Measurements from ENCODE around the gene TMEM89. TPM values are rescaled to one million over a fixed set of nuclear protein-coding genes. Genes with fewer than 3 reads are reported as not detected.

The TMEM89 gene
- total and polyA plus RNA-seq, 2 donors: 0.23 TPM; not detected in 1

DNA sequence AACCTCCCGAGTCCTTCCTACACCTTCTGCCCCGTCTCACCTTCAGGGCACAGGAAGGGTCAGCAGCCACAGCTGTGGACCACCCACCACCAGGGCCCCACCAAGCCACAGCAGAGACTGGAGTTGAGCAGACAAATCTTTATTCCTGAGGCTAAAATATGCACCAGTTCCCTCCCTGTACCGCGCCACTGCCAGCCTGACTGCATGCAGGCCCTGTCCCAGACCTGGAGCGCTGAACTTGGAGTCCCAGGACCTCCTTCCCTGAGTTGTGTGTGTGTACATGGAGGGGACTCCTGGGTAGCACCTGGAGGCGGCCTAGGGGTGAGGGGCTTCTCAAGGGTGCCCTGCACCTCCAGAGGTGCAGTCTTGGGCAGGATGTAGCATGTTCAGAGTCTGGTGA, 4.0 kb upstream of the TMEM89 start:
- Histone ChIP-seq H3K9me3 (ENCODE audit: control insufficient read depth in 2 of 2, insufficient read depth in 1 of 2, low read length in 1 of 2) (no peaks in the 10 kb centered on the region), H3K4me1 (ENCODE audit: control insufficient read depth in 2 of 2, insufficient read depth in 2 of 2, low read length in 2 of 2) (peaks cover 6 to 13% of the 10 kb centered on the region in 2 donors), H3K27me3 (ENCODE audit: control insufficient read depth in 2 of 2, insufficient read depth in 1 of 2, low read length in 1 of 2) (no peaks in the 10 kb centered on the region), H3K36me3 (ENCODE audit: control insufficient read depth in 2 of 2, insufficient read depth in 2 of 2, low read length in 1 of 2) (peaks cover 12 to 32% of the 10 kb centered on the region in 2 donors), H3K4me3 (ENCODE audit: low read length in 2 of 2) (no peak overlapping the region), H3K27ac (ENCODE audit: low read depth in 1 of 2, low read length in 1 of 2) (no peak overlapping the region)
- 97% methylated on average over 6 of the region's 6 CpGs for WGBS
- DNase-seq (ENCODE audit: low read depth in 6 of 9, low spot score in 9 of 9): no peak

DNA sequence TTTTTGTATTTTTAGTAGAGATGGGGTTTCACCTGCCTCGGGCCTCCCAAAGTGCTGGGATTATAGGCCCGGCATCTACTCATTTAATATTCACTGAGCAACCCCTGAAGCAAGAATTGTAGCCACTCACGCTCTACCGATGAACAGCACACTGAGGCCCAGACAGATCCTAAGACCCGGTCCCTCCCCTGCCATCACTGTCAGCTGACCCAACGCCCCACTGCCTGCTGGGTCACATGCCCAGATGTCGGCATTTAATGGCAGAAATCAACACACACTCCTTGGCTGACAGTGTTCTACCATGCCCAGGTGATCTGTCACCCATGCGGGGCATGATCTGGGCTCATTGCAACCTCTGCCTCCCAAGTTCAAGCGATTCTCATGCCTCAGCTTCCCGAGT, 3.2 kb upstream of the TMEM89 start:
- Histone ChIP-seq H3K4me3 (ENCODE audit: low read length in 2 of 2) (no peak overlapping the region), H3K9me3 (ENCODE audit: control insufficient read depth in 2 of 2, insufficient read depth in 1 of 2, low read length in 1 of 2) (no peaks in the 10 kb centered on the region), H3K36me3 (ENCODE audit: control insufficient read depth in 2 of 2, insufficient read depth in 2 of 2, low read length in 1 of 2) (peaks cover 12 to 25% of the 10 kb centered on the region in 2 donors), H3K4me1 (ENCODE audit: control insufficient read depth in 2 of 2, insufficient read depth in 2 of 2, low read length in 2 of 2) (peaks cover 6 to 13% of the 10 kb centered on the region in 2 donors), H3K27me3 (ENCODE audit: control insufficient read depth in 2 of 2, insufficient read depth in 1 of 2, low read length in 1 of 2) (no peaks in the 10 kb centered on the region), H3K27ac (ENCODE audit: low read depth in 1 of 2, low read length in 1 of 2) (no peak overlapping the region)
- no peak for DNase-seq (ENCODE audit: low read depth in 6 of 9, low spot score in 9 of 9)
- WGBS: 97% methylated on average over 10 of the region's 10 CpGs

DNA sequence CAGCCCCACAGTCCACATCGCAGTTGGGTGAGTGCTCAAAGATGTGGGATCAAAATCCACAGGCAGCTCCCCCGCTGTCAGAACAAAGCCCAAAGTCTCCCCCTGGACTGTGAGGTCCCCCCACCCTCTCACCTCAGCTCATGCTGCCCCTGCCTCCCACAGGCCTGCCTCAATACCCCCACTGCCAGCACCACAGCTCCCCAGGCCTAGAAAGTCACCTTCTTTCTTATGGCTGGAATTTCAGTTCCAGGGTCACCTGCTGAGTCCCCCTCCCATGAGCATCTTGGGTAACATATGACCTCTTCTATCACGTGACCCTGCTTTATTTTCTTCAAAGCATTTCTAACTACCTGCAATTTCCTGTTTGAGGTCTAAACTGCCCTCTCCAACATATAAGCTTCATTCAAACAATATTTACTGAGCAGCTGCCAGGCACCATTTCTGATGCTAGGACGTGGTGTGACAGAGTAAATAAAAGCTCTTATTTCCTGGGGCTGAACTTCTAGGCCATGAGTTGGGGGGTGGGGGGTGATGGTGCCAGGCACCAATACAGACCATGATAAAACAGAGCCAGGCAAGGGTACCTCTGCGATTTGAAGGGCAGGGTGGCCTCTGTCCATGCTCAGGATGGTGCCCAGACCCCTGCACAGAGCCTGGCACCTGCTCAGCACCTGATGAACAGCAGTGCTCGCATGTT, 2.4 kb upstream of the TMEM89 start:
- 71% methylated on average over 6 of the region's 6 CpGs for WGBS

DNA sequence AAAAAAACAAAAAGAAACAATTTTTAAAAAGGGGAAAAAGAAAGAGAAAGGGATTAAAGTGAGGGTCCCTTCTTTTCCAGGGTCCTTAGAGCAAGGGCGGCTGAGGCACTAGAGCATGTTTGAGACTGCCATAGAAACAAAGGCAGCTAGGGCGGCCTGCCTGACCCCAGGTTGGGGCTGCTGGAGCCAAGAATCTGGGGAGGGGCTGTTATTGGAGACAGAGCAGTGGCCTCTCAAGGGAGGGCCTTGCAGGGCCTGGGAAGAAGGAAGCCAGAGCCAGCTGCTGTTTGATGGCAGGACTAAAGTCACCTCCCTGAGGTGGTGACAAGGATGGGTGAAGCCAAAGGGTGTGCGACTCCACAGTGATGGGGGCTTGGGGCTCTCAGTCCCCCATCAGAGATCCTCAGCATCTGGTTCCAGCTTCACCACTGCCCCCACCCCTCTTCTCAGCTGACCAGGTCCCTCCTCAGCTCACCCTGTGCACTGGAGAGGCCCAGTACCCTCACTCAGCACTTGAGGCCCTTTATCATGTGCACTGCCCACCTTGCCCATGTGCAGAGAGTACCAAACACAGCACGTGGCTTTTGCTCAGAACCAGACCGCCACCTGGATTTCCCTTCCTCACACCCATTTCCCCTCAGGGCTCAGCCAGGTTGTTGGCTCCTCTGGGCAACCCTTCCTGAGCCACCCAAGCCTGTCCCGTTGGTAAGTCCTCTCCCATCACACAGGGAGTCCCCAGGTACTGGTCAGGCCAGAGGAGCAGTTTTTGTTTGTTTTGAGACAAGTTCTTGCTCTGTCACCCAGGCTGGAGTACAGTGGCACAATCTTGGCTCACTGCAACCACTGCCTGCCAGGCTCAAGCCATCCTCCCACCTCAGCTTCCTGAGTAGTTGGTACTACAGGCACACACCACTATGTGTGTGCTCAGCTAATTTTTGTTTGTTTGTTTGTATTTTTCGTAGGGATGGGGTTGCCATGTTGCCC, 1.7 kb downstream of the TMEM89 start:
- no peak for DNase-seq (ENCODE audit: low read depth in 6 of 9, low spot score in 9 of 9)
- Histone ChIP-seq H3K4me3 (ENCODE audit: low read length in 2 of 2) (no peak overlapping the region), H3K9me3 (ENCODE audit: control insufficient read depth in 2 of 2, insufficient read depth in 1 of 2, low read length in 1 of 2) (peaks cover 1 to 23% of the 10 kb centered on the region in 2 donors), H3K4me1 (ENCODE audit: control insufficient read depth in 2 of 2, insufficient read depth in 2 of 2, low read length in 2 of 2) (peaks cover 6 to 11% of the 10 kb centered on the region in 2 donors), H3K27me3 (ENCODE audit: control insufficient read depth in 2 of 2, insufficient read depth in 1 of 2, low read length in 1 of 2) (no peaks in the 10 kb centered on the region), H3K36me3 (ENCODE audit: control insufficient read depth in 2 of 2, insufficient read depth in 2 of 2, low read length in 1 of 2) (no peaks in the 10 kb centered on the region), H3K27ac (ENCODE audit: low read depth in 1 of 2, low read length in 1 of 2) (no peak overlapping the region)
- WGBS: 93% methylated on average over 7 of the region's 7 CpGs

More for the DNA sequence above, 2.4 kb upstream of the TMEM89 start:
- Histone ChIP-seq H3K4me3 (ENCODE audit: low read length in 2 of 2) (no peak overlapping the region), H3K4me1 (ENCODE audit: control insufficient read depth in 2 of 2, insufficient read depth in 2 of 2, low read length in 2 of 2) (peaks cover 6 to 13% of the 10 kb centered on the region in 2 donors), H3K27ac (ENCODE audit: low read depth in 1 of 2, low read length in 1 of 2) (peak overlapping the region in 1 of 2 donors; percentile 60), H3K9me3 (ENCODE audit: control insufficient read depth in 2 of 2, insufficient read depth in 1 of 2, low read length in 1 of 2) (no peaks in the 10 kb centered on the region), H3K27me3 (ENCODE audit: control insufficient read depth in 2 of 2, insufficient read depth in 1 of 2, low read length in 1 of 2) (no peaks in the 10 kb centered on the region), H3K36me3 (ENCODE audit: control insufficient read depth in 2 of 2, insufficient read depth in 2 of 2, low read length in 1 of 2) (peaks cover 12 to 24% of the 10 kb centered on the region in 2 donors)
- DNase-seq (ENCODE audit: low read depth in 6 of 9, low spot score in 9 of 9): peak in 1 of 9 donors; percentile 44

DNA sequence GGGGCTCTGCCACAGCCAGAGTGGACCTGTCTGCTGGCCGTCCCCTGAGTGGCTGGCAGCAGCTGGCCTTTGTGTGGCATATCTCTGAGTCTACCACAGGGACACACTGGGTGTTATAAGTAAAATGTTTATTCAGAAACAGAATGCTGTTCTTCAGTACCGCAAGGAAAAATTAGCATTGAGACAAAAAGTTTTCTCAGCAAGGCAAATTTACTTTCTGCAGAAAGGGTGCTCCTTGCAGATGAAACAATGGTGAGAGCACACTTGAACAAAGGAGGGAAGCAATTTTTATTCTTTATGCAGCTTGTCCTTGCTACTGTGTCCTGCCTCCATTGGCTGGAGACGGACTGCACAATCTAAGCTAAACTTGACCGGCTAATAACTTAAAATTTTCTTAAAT, 4.0 kb downstream of the TMEM89 start:
- WGBS: 97% methylated on average over 4 of the region's 4 CpGs
- Histone ChIP-seq H3K27me3 (ENCODE audit: control insufficient read depth in 2 of 2, insufficient read depth in 1 of 2, low read length in 1 of 2) (no peaks in the 10 kb centered on the region), H3K4me1 (ENCODE audit: control insufficient read depth in 2 of 2, insufficient read depth in 2 of 2, low read length in 2 of 2) (no peaks in the 10 kb centered on the region), H3K4me3 (ENCODE audit: low read length in 2 of 2) (no peak overlapping the region), H3K27ac (ENCODE audit: low read depth in 1 of 2, low read length in 1 of 2) (no peak overlapping the region), H3K36me3 (ENCODE audit: control insufficient read depth in 2 of 2, insufficient read depth in 2 of 2, low read length in 1 of 2) (no peaks in the 10 kb centered on the region), H3K9me3 (ENCODE audit: control insufficient read depth in 2 of 2, insufficient read depth in 1 of 2, low read length in 1 of 2) (peaks cover 1 to 23% of the 10 kb centered on the region in 2 donors)
- DNase-seq (ENCODE audit: low read depth in 6 of 9, low spot score in 9 of 9): no peak

DNA sequence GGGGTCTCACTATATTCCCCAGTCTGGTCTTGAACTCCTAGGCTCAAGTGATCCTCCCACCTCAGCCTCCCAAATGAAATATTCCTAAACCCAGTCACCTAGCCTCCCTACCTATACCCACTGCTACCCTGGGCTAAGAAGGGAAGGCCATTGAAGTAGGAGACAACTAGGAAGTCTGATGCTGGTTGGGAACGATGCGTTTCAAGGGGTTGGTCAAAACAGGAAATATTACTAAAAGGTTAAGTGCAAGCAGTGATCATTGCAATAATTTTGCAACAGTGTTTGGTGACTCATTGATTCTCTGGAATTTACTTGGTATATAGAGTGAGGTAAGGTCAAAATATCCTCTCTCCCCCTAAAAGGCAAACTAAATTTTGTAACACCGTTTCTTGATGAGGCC, 7.5 kb downstream of the TMEM89 start:
- H3K27ac ChIP-seq (ENCODE audit: low read depth in 1 of 2, low read length in 1 of 2): no peak overlapping the region
- peaks cover 1 to 27% of the 10 kb centered on the region in 2 donors for H3K9me3 ChIP-seq (ENCODE audit: control insufficient read depth in 2 of 2, insufficient read depth in 1 of 2, low read length in 1 of 2)
- no peaks in the 10 kb centered on the region for H3K36me3 ChIP-seq (ENCODE audit: control insufficient read depth in 2 of 2, insufficient read depth in 2 of 2, low read length in 1 of 2)
- no peak overlapping the region for H3K4me3 ChIP-seq (ENCODE audit: low read length in 2 of 2)
- DNase-seq (ENCODE audit: low read depth in 6 of 9, low spot score in 9 of 9): no peak
- H3K27me3 ChIP-seq (ENCODE audit: control insufficient read depth in 2 of 2, insufficient read depth in 1 of 2, low read length in 1 of 2): no peaks in the 10 kb centered on the region
- peaks cover 0 to 5% of the 10 kb centered on the region in 2 donors for H3K4me1 ChIP-seq (ENCODE audit: control insufficient read depth in 2 of 2, insufficient read depth in 2 of 2, low read length in 2 of 2)
- WGBS: 76% methylated on average over 3 of the region's 3 CpGs

DNA sequence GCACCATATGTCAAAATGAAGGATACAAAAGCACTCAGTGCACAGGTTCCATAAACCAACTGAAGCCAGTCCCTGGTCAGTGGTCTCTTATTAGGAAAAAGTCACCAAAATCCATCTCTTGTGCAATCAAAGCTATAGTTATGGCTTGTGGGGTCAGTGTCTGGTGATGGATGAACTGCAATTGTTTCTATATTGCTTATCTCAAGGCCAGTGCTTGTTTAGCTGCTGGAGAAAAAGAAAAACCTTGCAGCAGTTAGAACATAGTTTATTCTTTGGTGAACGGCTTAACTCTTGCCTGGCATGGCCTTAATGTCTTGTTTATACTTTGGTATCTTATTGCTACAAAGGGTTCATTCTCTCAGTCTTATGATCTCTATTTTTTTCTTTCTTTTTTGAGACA, 9.3 kb downstream of the TMEM89 start:
- Histone ChIP-seq H3K4me3 (ENCODE audit: low read length in 2 of 2) (no peak overlapping the region), H3K27me3 (ENCODE audit: control insufficient read depth in 2 of 2, insufficient read depth in 1 of 2, low read length in 1 of 2) (no peaks in the 10 kb centered on the region), H3K4me1 (ENCODE audit: control insufficient read depth in 2 of 2, insufficient read depth in 2 of 2, low read length in 2 of 2) (peaks cover 4 to 13% of the 10 kb centered on the region in 2 donors), H3K27ac (ENCODE audit: low read depth in 1 of 2, low read length in 1 of 2) (no peak overlapping the region), H3K36me3 (ENCODE audit: control insufficient read depth in 2 of 2, insufficient read depth in 2 of 2, low read length in 1 of 2) (peaks cover 0 to 5% of the 10 kb centered on the region in 2 donors), H3K9me3 (ENCODE audit: control insufficient read depth in 2 of 2, insufficient read depth in 1 of 2, low read length in 1 of 2) (peaks cover 1 to 17% of the 10 kb centered on the region in 2 donors)
- no peak for DNase-seq (ENCODE audit: low read depth in 6 of 9, low spot score in 9 of 9)
- 95% methylated on average over 1 of the region's 1 CpG for WGBS

DNA sequence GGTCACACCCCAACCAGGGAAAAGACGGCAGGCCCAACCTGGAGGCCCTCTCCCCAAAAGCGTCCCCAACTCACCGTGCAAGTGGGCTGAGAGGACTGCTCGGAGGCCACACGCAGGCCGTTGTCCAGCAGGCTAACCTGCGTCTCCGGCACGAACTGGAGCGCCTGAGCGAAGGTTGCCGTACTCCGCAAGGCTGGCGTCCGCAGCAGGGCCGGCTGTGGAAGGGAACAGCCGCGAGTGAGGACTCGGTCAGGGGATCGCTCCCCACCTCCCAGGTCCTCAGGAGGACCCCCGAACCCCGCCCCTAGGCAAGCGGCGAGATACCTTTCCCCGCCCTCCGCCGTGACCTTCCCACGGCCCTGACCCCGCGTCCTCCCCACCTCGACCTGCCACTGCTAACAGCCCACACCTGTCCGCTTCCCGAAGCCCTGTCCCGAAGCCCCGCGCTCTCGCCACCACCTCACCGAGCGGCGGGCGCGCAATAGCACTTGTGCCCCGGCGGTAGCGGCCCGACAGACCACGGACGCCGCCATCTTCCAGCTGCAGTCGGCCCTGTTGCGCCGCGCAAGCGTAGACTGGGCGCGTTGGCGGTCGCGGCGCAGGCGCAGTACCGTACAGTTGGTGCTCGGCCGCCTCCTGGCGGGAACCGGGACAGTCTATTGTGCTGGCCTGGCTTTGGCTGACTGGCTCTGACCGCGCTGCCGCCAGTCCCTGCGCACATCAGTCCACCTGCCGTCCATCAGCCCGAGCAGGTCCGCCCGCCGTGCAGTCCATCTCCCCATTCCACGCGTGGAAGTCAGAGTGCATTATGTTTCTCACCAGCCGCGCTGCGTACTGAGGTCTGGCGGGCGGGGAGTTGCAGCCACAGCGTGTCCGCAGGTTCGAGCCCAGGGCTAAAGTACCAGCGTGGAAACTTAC, 12.2 kb downstream of the TMEM89 start, which contains the start of gene UQCRC1:
UQCRC1 (minus strand) TSS at position 559 of the 918 bp plus-strand sequence; CDS start at position 533, 26 bp downstream.
- Histone ChIP-seq H3K36me3 (ENCODE audit: control insufficient read depth in 2 of 2, insufficient read depth in 2 of 2, low read length in 1 of 2) (peaks cover 16 to 27% of the 10 kb centered on the region in 2 donors), H3K27me3 (ENCODE audit: control insufficient read depth in 2 of 2, insufficient read depth in 1 of 2, low read length in 1 of 2) (no peaks in the 10 kb centered on the region), H3K27ac (ENCODE audit: low read depth in 1 of 2, low read length in 1 of 2) (peak within 1 kb of the TSS; percentile 64 to 70), H3K4me1 (ENCODE audit: control insufficient read depth in 2 of 2, insufficient read depth in 2 of 2, low read length in 2 of 2) (peaks cover 4 to 13% of the 10 kb centered on the region in 2 donors), H3K9me3 (ENCODE audit: control insufficient read depth in 2 of 2, insufficient read depth in 1 of 2, low read length in 1 of 2) (peaks cover 0 to 4% of the 10 kb centered on the region in 2 donors), H3K4me3 (ENCODE audit: low read length in 2 of 2) (peak within 1 kb of the TSS; percentile 63 to 80)
- 2% methylated on average over 86 of the region's 86 CpGs for WGBS
- DNase-seq (ENCODE audit: low read depth in 6 of 9, low spot score in 9 of 9): peak; percentile 77 to 95 (median 87)
